ENCODE results near the gene IFRD2.

The IFRD2 gene

GRCh38 chr3:50319894-50320625 is 27.8 kb upstream of the IFRD2 start:
- FAIRE-seq: no peak
- DNase-seq (ENCODE audit: insufficient read length, low spot score): no peak

GRCh38 chr3:50319181-50319893 is 27.1 kb upstream of the IFRD2 start:
- no peak for DNase-seq (ENCODE audit: insufficient read length, low spot score)
- TF ChIP-seq CTCF (IDR thresholded peaks at IDR 0.05; ENCODE audit: insufficient read depth, missing control alignments): no peak
- FAIRE-seq: no peak

More at GRCh38 chr3:50319894-50320625, 27.8 kb upstream of the IFRD2 start:
- no peak for TF ChIP-seq CTCF (IDR thresholded peaks at IDR 0.05; ENCODE audit: insufficient read depth, missing control alignments)

DNA sequence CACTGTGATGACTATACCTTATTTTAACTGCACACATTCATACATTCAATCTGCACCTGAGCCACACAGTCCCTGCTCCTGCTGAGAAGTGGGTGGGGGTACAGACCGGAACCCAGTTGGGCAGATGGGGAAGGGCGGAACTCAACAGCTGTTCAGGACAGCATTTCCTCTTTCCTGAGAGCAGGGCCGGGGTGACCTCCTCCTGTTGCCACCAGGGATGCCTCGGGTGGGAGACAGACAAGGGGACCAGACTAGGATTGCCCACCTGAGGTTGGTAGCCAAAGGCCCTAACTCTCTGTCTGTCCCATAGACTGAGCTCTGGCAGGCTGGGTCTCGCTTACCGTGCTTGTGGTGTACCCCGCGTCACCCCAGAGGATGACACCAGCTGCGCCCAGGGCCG is 26.4 kb upstream of the IFRD2 start:
- no peak for DNase-seq (ENCODE audit: insufficient read length, low spot score)
- no peak for TF ChIP-seq CTCF (IDR thresholded peaks at IDR 0.05; ENCODE audit: insufficient read depth, missing control alignments)
- FAIRE-seq: no peak

GRCh38 chr3:50318163-50318562 is 25.9 kb upstream of the IFRD2 start:
- FAIRE-seq (no peak), DNase-seq (ENCODE audit: insufficient read length, low spot score) (no peak)
- TF ChIP-seq CTCF (IDR thresholded peaks at IDR 0.05; ENCODE audit: insufficient read depth, missing control alignments): no peak

GRCh38 chr3:50317300-50317699 is 25.1 kb upstream of the IFRD2 start:
- DNase-seq (ENCODE audit: insufficient read length, low spot score) (no peak), FAIRE-seq (no peak)
- no peak for TF ChIP-seq CTCF (IDR thresholded peaks at IDR 0.05; ENCODE audit: insufficient read depth, missing control alignments)

DNA sequence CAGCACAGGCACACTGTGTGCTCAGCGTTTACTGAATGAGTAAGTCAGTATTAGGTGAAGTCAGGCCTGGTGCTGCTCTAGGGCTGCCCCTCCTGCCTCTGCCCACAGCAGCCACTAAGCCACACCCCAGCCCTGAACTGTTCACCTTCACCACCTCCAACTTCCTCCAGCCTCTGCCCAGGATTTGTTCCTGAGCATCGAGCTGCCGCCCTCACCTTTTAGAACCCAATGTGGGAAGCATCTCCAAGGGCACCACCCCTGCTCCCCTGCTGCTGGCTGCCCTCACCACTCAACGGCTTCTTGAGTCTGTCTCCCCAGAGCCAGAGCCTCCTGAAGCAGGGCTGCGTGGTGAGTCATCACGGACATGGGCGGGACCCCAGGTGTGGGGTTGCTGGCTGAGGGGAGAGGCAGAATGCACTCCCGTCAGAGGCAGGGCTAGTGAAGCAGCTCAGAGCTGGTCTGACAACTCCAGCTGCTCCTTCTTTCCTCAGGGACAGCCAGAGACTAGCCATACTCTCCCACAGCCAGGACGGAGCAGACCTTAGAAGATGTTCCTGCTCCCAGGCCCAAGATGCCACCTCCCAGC is 24.5 kb upstream of the IFRD2 start:
- TF ChIP-seq CTCF (IDR thresholded peaks at IDR 0.05; ENCODE audit: insufficient read depth, missing control alignments): no peak
- DNase-seq (ENCODE audit: insufficient read length, low spot score) (no peak), FAIRE-seq (no peak)

- FAIRE-seq: no peak
- no peak for DNase-seq (ENCODE audit: insufficient read length, low spot score)
- TF ChIP-seq CTCF (IDR thresholded peaks at IDR 0.05; ENCODE audit: insufficient read depth, missing control alignments): no peak
Measured at GRCh38 chr3:50314816-50315215, 22.6 kb upstream of the IFRD2 start.
